Stimulated activated naive CD8-positive, alpha-beta T cell treated with anti-CD3 and anti-CD28 coated beads, Interleukin-15, amount 100 ng/mL, for 72 hours (primary cell): ENCODE data around the gene ANTKMT.
A peak's percentile ranks its signal among the peaks of the same experiment; 100 is the strongest.
"Not testable (repeated sequence)": the region's sequence is repeated elsewhere in the genome, so short reads cannot be mapped to it uniquely, and the experiment has no call there.

Experiments
- ATAC-seq: fragments of 150-1000 bp; cut with Tn5 transposase; 2 replicates; pipeline ENCODE4 v1.10.0; 2021; ENCODE audit warnings: mild to moderate bottlenecking, moderate library complexity
- DNase-seq, 2 donors: peaks; one replicate each; pipeline ENCODE4 v3.0.0; 2021 to 2022
- H3K27ac Mint-ChIP-seq, 2 donors: one replicate each; pipeline ENCODE4 v1.8.0; 2022; ENCODE audit warnings: mild to moderate bottlenecking in 2 of 2, mixed read lengths in 2 of 2, moderate library complexity in 2 of 2
- H3K27me3 Mint-ChIP-seq: one replicate; pipeline ENCODE4 v1.8.0; 2022; ENCODE audit warnings: mixed read lengths
- H3K4me1 Mint-ChIP-seq: one replicate; pipeline ENCODE4 v1.8.0; 2022; ENCODE audit warnings: mild to moderate bottlenecking, mixed read lengths
- H3K4me3 Mint-ChIP-seq, 2 donors: one replicate each; pipeline ENCODE4 v1.8.0; 2022; ENCODE audit warnings: mild to moderate bottlenecking in 2 of 2, mixed read lengths in 2 of 2, moderate library complexity in 1 of 2
- H3K9me3 Mint-ChIP-seq, 2 donors: one replicate each; pipeline ENCODE4 v1.8.0; 2022; ENCODE audit warnings: mixed read lengths in 2 of 2

The ANTKMT gene

DNA sequence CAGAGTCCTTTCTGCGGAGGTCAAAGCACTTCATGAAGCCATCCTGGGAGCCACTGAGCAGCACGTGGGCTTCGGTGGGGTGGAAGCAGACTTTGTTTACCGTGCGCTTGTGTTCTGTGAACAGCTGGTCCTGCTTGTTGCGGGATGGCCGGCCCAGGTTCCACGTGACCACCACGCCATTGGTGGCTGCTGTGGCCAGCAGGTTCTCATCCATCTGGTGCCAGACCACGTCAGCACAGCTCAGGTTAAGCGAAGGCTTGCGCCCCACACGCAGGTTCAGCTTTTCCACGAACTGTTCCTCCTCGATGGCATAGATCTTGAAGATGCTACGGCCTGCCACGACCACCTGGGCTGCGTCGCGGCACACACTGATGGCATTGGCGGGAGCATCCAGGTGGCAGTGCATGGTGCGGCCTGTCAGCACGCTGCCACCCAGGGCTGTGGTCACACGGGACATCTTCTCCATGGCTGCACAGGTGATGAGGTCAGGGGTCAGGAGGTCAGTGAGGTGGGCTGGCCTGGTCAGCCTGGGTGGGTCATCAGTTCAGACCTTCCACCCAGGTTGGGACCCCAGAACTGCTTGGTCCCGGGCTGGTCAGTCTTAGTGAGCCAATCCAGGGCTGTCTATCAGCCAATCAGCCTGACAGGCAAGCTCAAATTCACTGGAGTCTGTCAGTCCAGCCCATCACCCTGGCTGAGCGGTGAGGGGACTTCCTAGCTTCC lies 31.6 kb upstream of the ANTKMT start:
- Mint-ChIP-seq H3K27ac (peak overlapping the region; percentile 91 to 96), H3K4me1 (peaks cover 74% of the 10 kb centered on the region), H3K27me3 (peaks cover 12% of the 10 kb centered on the region), H3K4me3 (peak overlapping the region; percentile 88 to 94), H3K9me3 (peaks cover 0 to 9% of the 10 kb centered on the region in 2 donors)
- ATAC-seq: no peak
- DNase-seq: no peak

DNA sequence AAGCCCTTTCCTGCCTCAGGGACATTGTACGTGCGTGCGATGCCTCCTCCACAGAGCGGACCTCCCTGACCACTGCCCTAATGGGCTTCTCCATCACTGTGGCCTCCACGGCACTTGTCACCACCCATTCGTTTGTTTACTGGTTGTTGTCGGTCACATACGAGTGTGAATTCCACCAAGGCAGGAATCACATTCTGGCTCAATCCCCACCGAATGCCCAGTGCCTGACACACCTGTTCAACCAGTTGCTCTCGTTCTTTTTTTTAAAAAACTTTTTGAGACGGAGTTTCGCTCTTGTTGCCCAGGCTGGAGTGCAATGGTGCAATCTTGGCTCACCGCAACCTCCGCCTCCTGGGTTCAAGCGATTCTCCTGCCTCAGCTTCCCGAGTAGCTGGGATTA lies 29.7 kb upstream of the ANTKMT start:
- ATAC-seq, DNase-seq, H3K9me3 Mint-ChIP-seq, H3K27ac Mint-ChIP-seq: not testable (repeated sequence)
- H3K4me3 Mint-ChIP-seq: peak overlapping the region; percentile 39 to 88
- H3K4me1 Mint-ChIP-seq: peaks cover 66% of the 10 kb centered on the region
- peaks cover 12% of the 10 kb centered on the region for H3K27me3 Mint-ChIP-seq

DNA sequence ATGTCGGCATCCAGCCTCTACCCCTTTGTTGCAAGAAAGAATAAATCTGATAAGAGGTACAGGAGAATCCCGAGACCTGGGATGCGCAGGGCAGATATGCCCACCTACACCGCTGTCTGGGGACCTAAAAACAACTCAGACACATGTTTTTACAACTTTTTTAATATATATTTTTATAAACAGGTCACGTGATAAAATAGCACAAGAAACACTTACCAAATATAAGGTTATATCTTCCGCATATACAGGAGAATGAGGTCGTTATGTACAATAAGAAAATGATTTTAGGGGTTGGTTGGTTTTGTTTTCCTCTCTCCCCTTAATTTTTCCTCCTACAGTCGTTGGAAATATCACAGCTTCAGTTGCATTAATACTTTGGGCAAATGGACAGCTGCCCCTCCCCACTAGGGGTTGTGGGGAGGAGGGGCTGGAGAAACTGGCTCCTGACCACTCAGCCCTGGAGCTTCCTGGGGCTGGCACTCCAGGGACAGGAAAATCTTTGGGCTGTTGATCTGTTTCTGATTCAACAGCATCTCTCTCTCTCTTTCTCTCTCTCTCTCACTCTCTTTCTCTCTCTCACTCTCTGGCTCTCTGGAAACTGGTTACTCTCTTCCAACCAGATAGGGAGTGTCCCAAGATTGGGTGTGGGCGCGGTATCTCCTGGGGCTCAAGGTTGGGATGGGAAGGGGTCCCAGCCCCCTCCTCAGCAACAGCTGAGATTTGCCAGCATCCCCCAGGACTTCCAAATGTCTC lies 28.4 kb upstream of the ANTKMT start:
- Mint-ChIP-seq H3K27ac (no peak overlapping the region), H3K4me3 (peak overlapping the region in 1 of 2 donors; percentile 69), H3K9me3 (peaks cover 0 to 9% of the 10 kb centered on the region in 2 donors), H3K27me3 (peaks cover 12% of the 10 kb centered on the region), H3K4me1 (peaks cover 64% of the 10 kb centered on the region)
- no peak for DNase-seq
- no peak for ATAC-seq

- Mint-ChIP-seq H3K27me3 (peaks cover 12% of the 10 kb centered on the region), H3K9me3 (peaks cover 0 to 9% of the 10 kb centered on the region in 2 donors), H3K4me1 (peaks cover 56% of the 10 kb centered on the region), H3K4me3 (peak overlapping the region; percentile 69 to 93), H3K27ac (peak overlapping the region in 1 of 2 donors; percentile 82)
- ATAC-seq (no peak), DNase-seq (no peak)
Observed at GRCh38 chr16:693364-693763, 27.6 kb upstream of the ANTKMT start.

- H3K4me1 Mint-ChIP-seq: peaks cover 52% of the 10 kb centered on the region
- peak overlapping the region; percentile 69 to 93 for H3K4me3 Mint-ChIP-seq
- DNase-seq: no peak
- peaks cover 12% of the 10 kb centered on the region for H3K27me3 Mint-ChIP-seq
- H3K27ac Mint-ChIP-seq: no peak overlapping the region
- peaks cover 0 to 9% of the 10 kb centered on the region in 2 donors for H3K9me3 Mint-ChIP-seq
- no peak for ATAC-seq
Observed at GRCh38 chr16:693766-694165, 27.2 kb upstream of the ANTKMT start.

GRCh38 chr16:694187-694862 lies 26.6 kb upstream of the ANTKMT start:
- Mint-ChIP-seq H3K9me3 (peaks cover 0 to 9% of the 10 kb centered on the region in 2 donors), H3K4me3 (peak overlapping the region; percentile 71 to 93), H3K4me1 (peaks cover 47% of the 10 kb centered on the region), H3K27ac (no peak overlapping the region), H3K27me3 (peaks cover 12% of the 10 kb centered on the region)
- DNase-seq (no peak), ATAC-seq (no peak)

DNA sequence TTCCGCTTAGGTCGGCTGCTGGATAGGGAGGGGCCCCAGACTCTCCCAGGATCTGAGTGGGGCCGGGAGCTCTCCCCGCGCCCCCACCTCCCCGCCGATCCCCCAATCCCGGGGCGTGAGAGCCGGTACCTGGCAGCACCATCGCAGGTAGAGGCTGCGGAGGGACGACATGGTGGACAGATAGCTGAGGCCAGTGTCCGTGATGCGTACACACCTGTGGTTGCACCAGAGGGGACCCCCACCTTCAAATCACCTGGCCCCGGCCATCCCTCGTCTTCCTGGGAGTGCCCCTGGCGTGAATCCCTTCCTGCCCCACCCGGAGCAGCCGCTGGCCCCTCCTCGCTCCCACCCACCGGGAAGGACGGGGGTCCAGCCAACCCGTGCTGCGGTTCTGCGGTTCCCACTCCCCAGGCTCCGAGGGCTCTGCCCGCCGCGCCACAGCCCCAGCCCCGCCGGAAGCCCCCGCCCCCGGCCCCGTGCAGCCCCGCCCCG lies 26.0 kb upstream of the ANTKMT start:
- Mint-ChIP-seq H3K27me3 (peaks cover 12% of the 10 kb centered on the region), H3K4me1 (peaks cover 42% of the 10 kb centered on the region), H3K9me3 (peaks cover 0 to 9% of the 10 kb centered on the region in 2 donors), H3K4me3 (peak overlapping the region; percentile 71 to 93), H3K27ac (no peak overlapping the region)
- DNase-seq: no peak
- no peak for ATAC-seq

GRCh38 chr16:695355-696089 lies 25.4 kb upstream of the ANTKMT start:
- peak overlapping the region; percentile 65 to 93 for H3K27ac Mint-ChIP-seq
- peaks cover 12% of the 10 kb centered on the region for H3K27me3 Mint-ChIP-seq
- peak; percentile 71 to 76 for DNase-seq
- H3K4me1 Mint-ChIP-seq: peaks cover 41% of the 10 kb centered on the region
- peak; percentile 87 for ATAC-seq
- H3K4me3 Mint-ChIP-seq: peak overlapping the region; percentile 84 to 93
- H3K9me3 Mint-ChIP-seq: peaks cover 0 to 9% of the 10 kb centered on the region in 2 donors

DNA sequence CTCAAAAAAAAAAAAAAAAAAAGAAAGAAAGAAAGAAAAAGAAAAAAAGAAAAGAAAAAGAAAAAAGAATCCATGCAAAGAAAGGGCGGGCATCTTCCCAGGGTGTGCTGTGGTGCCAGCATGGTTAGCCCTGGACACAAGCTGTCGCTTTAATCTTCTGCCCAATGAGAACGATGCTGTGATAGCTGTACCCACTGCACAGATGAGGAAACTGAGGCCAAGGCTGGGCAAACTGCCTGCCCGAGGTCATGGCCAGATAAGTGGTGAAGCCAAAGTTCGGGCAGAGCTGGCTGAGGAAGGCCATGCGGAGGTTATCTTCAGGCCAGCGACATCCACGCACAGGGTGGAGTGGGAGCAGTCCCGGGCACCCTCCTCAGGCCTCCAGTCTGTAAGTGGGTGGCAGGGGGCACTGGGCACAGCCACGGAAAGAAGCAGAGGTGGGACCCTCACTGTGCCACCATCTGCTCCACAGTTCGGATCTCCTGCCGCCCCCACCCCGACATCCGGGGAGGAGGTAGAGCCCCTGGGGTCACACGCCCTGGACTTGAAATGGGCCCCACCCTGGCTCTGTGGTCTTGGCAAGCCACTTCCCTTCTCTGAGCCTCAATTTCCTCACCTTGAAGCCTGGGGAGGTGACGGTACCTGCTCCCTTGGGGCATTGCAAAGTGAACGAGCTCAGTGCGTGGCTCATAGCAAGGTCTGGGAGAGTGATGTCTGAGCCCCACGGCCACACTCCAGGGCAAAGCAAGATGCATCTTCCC lies 21.9 kb upstream of the ANTKMT start:
- peaks cover 34% of the 10 kb centered on the region for H3K27me3 Mint-ChIP-seq
- H3K9me3 Mint-ChIP-seq: no peaks in the 10 kb centered on the region
- no peak overlapping the region for H3K27ac Mint-ChIP-seq
- DNase-seq (no peak), ATAC-seq (no peak)
- H3K4me3 Mint-ChIP-seq: no peak overlapping the region
- H3K4me1 Mint-ChIP-seq: peaks cover 31% of the 10 kb centered on the region

- Mint-ChIP-seq H3K4me3 (no peak overlapping the region), H3K9me3 (no peaks in the 10 kb centered on the region), H3K27ac (no peak overlapping the region), H3K27me3 (peaks cover 42% of the 10 kb centered on the region), H3K4me1 (peaks cover 24% of the 10 kb centered on the region)
- no peak for DNase-seq
- peak; percentile 44 for ATAC-seq
Observed at GRCh38 chr16:700684-701584, 20.0 kb upstream of the ANTKMT start.

GRCh38 chr16:702341-702740 lies 18.6 kb upstream of the ANTKMT start:
- Mint-ChIP-seq H3K27ac (no peak overlapping the region), H3K4me3 (peak overlapping the region in 1 of 2 donors; percentile 24)

DNA sequence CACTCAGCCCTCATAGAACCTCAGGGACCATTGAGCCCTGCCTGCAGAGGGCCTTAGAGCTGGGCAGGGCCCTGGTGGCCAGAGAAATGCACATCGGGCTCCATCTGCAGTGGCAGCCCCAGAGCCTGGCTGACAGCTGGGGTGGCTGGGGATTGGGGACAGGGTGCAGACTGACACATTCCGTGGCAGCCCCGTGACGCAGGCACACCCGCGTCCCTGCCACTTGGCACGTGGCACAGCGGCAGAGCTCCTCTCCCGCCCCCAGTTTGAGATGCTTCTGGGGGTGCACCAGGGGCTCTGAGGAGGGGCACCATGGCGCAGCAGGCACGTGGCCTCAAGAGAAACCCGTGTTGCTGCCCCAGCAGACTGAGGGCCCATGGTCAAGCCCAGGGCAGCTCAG lies 17.5 kb upstream of the ANTKMT start:
- DNase-seq: no peak
- Mint-ChIP-seq H3K4me1 (peaks cover 26% of the 10 kb centered on the region), H3K27ac (no peak overlapping the region), H3K9me3 (no peaks in the 10 kb centered on the region), H3K4me3 (no peak overlapping the region), H3K27me3 (peaks cover 67% of the 10 kb centered on the region)
- ATAC-seq: no peak

More at GRCh38 chr16:702341-702740, 18.6 kb upstream of the ANTKMT start:
- Mint-ChIP-seq H3K27me3 (peaks cover 56% of the 10 kb centered on the region), H3K9me3 (no peaks in the 10 kb centered on the region), H3K4me1 (peaks cover 26% of the 10 kb centered on the region)
- DNase-seq: no peak
- ATAC-seq: no peak

- H3K27me3 Mint-ChIP-seq: peaks cover 73% of the 10 kb centered on the region
- no peak for ATAC-seq
- no peak overlapping the region for H3K27ac Mint-ChIP-seq
- H3K9me3 Mint-ChIP-seq: no peaks in the 10 kb centered on the region
- H3K4me3 Mint-ChIP-seq: no peak overlapping the region
- no peak for DNase-seq
- peaks cover 26% of the 10 kb centered on the region for H3K4me1 Mint-ChIP-seq
Observed at GRCh38 chr16:704047-704446, 16.9 kb upstream of the ANTKMT start.
